ENCODE data around the gene SERPINE1. TPM values are rescaled to one million over a fixed set of nuclear protein-coding genes. Genes with fewer than 3 reads are reported as not detected.

SERPINE1 gene
- 2.7 TPM for polyA plus RNA-seq (2012; ENCODE audit: insufficient read depth, insufficient read length, low read depth)

GRCh38 chr7:101126651-101127459 lies at the start of gene SERPINE1:
Gene SERPINE1 (plus strand): TSS chr7:101127104. CDS start chr7:101128394, 1,290 bp downstream.
- peak within 1 kb of the TSS; percentile 21 for H3K4me3 ChIP-seq (ENCODE audit: low read depth, low read length)
- peaks cover 13% of the 10 kb centered on the region for H3K4me1 ChIP-seq
- H3K9me3 ChIP-seq, result no peaks in the 10 kb centered on the region
- H3K36me3 ChIP-seq, result no peaks in the 10 kb centered on the region
- peak; percentile 62 for DNase-seq
- peak; percentile 54 for TF ChIP-seq CTCF (IDR thresholded peaks at IDR 0.05; ENCODE audit: low read depth, low read length)
- no peaks in the 10 kb centered on the region for H3K27me3 ChIP-seq

- H3K36me3 ChIP-seq, result no peaks in the 10 kb centered on the region
- no peak overlapping the region for H3K4me3 ChIP-seq (ENCODE audit: low read depth, low read length)
- TF ChIP-seq CTCF (IDR thresholded peaks at IDR 0.05; ENCODE audit: low read depth, low read length), result peak; percentile 98
- H3K9me3 ChIP-seq, result no peaks in the 10 kb centered on the region
- H3K4me1 ChIP-seq, result no peaks in the 10 kb centered on the region
- H3K27me3 ChIP-seq, result no peaks in the 10 kb centered on the region
- peak; percentile 82 for DNase-seq
These were observed 49.4 kb upstream of the SERPINE1 start for GRCh38 chr7:101077303-101078086.

GRCh38 chr7:101081432-101081831 lies 45.5 kb upstream of the SERPINE1 start:
- DNase-seq, result no peak
- Histone ChIP-seq H3K36me3 (no peaks in the 10 kb centered on the region), H3K9me3 (no peaks in the 10 kb centered on the region), H3K4me1 (peaks cover 5% of the 10 kb centered on the region; the same call in 1 of the 2 replicates), H3K27me3 (no peaks in the 10 kb centered on the region), H3K4me3 (ENCODE audit: low read depth, low read length) (no peak overlapping the region)
- no peak for TF ChIP-seq CTCF (IDR thresholded peaks at IDR 0.05; ENCODE audit: low read depth, low read length)

- H3K27me3 ChIP-seq, result no peaks in the 10 kb centered on the region
- TF ChIP-seq CTCF (IDR thresholded peaks at IDR 0.05; ENCODE audit: low read depth, low read length), result no peak
- peaks cover 5% of the 10 kb centered on the region; the same call in 1 of the 2 replicates for H3K4me1 ChIP-seq
- DNase-seq, result no peak
- H3K4me3 ChIP-seq (ENCODE audit: low read depth, low read length), result peak overlapping the region; percentile 65
- H3K36me3 ChIP-seq, result peaks cover 2% of the 10 kb centered on the region
- H3K9me3 ChIP-seq, result no peaks in the 10 kb centered on the region
These were observed 42.1 kb upstream of the SERPINE1 start for GRCh38 chr7:101084865-101085161.

GRCh38 chr7:101085162-101085964 lies 41.5 kb upstream of the SERPINE1 start, which contains the start of gene TRIM56:
Gene TRIM56 (plus strand): TSS chr7:101085481. CDS start chr7:101087313, 1,832 bp downstream.
- TF ChIP-seq CTCF (IDR thresholded peaks at IDR 0.05; ENCODE audit: low read depth, low read length), result no peak

More at GRCh38 chr7:101085162-101085964, 41.5 kb upstream of the SERPINE1 start, which contains the start of gene TRIM56:
- peak within 1 kb of the TSS; percentile 65 for H3K4me3 ChIP-seq (ENCODE audit: low read depth, low read length)
- DNase-seq, result peak; percentile 84
- H3K36me3 ChIP-seq, result peaks cover 2% of the 10 kb centered on the region
- no peaks in the 10 kb centered on the region for H3K9me3 ChIP-seq
- H3K27me3 ChIP-seq, result no peaks in the 10 kb centered on the region
- peaks cover 5% of the 10 kb centered on the region; the same call in 1 of the 2 replicates for H3K4me1 ChIP-seq
